T-helper 2 cell treated with Interferon-gamma antibody and Interleukin-4, amounts not matched to agents 5 μg/mL and 100 μg/mL, for 36 hours (primary cell): ENCODE results near the gene RAPH1.
"Not testable (repeated sequence)": the region's sequence is repeated elsewhere in the genome, so short reads cannot be mapped to it uniquely, and the experiment has no call there.

Experiments used
- DNase-seq: peaks from one replicate; pipeline ENCODE4 v3.0.0; 2021; ENCODE audit warnings: low spot score
- H3K27ac Mint-ChIP-seq: one replicate; pipeline ENCODE4 v1.8.0; 2021; ENCODE audit warnings: mild to moderate bottlenecking, mixed read lengths
- H3K27me3 Mint-ChIP-seq: one replicate; pipeline ENCODE4 v1.8.0; 2021; ENCODE audit warnings: low read depth, mixed read lengths
- H3K36me3 Mint-ChIP-seq: one replicate; pipeline ENCODE4 v1.8.0; 2021; ENCODE audit warnings: low read depth, mixed read lengths
- H3K4me1 Mint-ChIP-seq: one replicate; pipeline ENCODE4 v1.8.0; 2021; ENCODE audit warnings: low read depth, mixed read lengths
- H3K4me3 Mint-ChIP-seq: one replicate; pipeline ENCODE4 v1.8.0; 2022; ENCODE audit warnings: mild to moderate bottlenecking, moderate library complexity, mixed read lengths
- H3K9me3 Mint-ChIP-seq: one replicate; pipeline ENCODE4 v1.8.0; 2021; ENCODE audit warnings: mixed read lengths

Gene RAPH1

DNA sequence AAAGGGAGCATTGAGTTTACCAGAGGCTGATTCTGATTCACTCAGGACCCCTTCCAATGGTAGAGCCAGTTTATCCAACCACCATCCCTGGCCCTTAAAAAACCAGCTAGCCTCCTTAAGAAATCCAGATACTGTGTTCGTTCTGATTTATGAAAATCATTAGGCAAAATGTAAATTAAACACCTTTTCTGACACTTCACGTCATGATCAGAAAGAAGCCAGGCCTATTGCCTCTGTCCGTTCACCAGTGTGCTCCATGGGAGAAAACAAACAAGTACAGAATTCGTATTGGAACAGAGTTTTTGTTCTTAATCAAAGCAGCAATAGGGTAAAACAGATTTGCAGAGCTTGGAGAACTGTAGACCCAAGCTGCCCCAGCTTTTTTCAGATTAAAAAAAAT lies 31.1 kb upstream of the RAPH1 start:
- no peak overlapping the region for H3K27ac Mint-ChIP-seq

DNA sequence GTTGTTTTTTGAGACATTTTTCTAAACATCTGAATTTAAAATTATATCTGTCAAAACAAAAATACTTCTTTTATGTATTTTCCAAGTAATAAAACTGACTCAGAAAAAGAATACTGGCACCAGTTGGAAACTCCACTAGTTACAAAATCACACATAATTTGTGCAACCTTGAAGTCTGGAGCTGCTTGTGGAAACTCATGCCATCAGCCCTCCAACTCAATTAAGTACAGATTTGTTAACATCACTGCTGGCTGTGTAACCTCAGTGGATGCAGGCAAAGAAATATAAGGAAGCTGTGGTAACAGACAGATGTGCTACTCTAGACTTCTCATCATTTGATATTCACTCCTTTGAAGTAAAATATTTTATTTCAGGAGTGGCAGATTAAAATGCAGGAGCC lies 30.0 kb upstream of the RAPH1 start:
- H3K4me1 Mint-ChIP-seq = peaks cover 3% of the 10 kb centered on the region
- no peak for DNase-seq
- no peaks in the 10 kb centered on the region for H3K9me3 Mint-ChIP-seq
- no peak overlapping the region for H3K4me3 Mint-ChIP-seq
- peaks cover 36% of the 10 kb centered on the region for H3K27me3 Mint-ChIP-seq
- H3K36me3 Mint-ChIP-seq = no peaks in the 10 kb centered on the region
- no peak overlapping the region for H3K27ac Mint-ChIP-seq

More for the DNA sequence above, 31.1 kb upstream of the RAPH1 start:
- Mint-ChIP-seq H3K36me3 (no peaks in the 10 kb centered on the region), H3K4me1 (peaks cover 3% of the 10 kb centered on the region), H3K9me3 (no peaks in the 10 kb centered on the region), H3K27me3 (peaks cover 39% of the 10 kb centered on the region), H3K4me3 (no peak overlapping the region)
- no peak for DNase-seq

DNA sequence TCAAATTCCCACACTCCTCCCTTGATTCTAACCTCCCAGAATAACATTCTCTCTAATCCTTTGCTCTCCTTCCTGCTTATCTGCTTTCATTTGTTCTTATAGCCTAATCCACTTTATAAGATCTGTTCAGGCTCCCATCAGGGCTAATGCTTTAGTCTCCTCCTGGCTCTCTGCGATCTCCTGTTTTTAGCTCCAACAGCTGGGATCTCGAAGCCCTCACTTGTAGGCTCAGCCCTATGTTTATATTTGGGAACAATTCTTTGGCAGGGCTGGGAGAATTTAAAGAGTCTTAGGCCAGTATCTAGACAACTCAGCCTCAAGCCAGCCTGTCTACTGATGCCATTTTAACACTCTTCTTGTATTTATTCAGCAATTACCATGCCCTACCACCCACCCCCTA lies 27.2 kb upstream of the RAPH1 start:
- no peaks in the 10 kb centered on the region for H3K36me3 Mint-ChIP-seq
- H3K4me1 Mint-ChIP-seq = no peaks in the 10 kb centered on the region
- DNase-seq = no peak
- H3K4me3 Mint-ChIP-seq = no peak overlapping the region
- H3K27ac Mint-ChIP-seq = no peak overlapping the region
- peaks cover 24% of the 10 kb centered on the region for H3K27me3 Mint-ChIP-seq
- H3K9me3 Mint-ChIP-seq = no peaks in the 10 kb centered on the region

DNA sequence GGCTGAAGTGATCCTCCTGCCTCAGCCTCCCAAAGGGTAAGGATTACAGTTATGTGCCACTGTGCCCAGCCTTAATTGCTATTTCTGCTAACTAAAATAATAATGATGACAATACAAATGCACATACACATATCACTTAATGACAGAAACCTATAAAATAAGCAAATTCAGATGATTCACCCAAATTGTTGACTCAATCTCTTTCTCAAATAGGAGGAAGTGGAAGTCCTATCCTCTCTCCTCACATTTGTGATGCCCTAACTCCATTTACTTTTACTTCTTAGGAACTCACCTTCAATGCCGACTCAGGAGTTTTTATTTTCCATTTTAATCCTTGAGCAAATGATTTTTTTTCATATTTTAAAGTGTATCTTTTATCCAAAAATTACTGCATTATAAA lies 24.5 kb upstream of the RAPH1 start:
- H3K36me3 Mint-ChIP-seq = no peaks in the 10 kb centered on the region
- H3K4me1 Mint-ChIP-seq = no peaks in the 10 kb centered on the region
- peaks cover 16% of the 10 kb centered on the region for H3K27me3 Mint-ChIP-seq
- no peak overlapping the region for H3K27ac Mint-ChIP-seq
- no peak for DNase-seq
- H3K9me3 Mint-ChIP-seq = no peaks in the 10 kb centered on the region
- H3K4me3 Mint-ChIP-seq = no peak overlapping the region

DNA sequence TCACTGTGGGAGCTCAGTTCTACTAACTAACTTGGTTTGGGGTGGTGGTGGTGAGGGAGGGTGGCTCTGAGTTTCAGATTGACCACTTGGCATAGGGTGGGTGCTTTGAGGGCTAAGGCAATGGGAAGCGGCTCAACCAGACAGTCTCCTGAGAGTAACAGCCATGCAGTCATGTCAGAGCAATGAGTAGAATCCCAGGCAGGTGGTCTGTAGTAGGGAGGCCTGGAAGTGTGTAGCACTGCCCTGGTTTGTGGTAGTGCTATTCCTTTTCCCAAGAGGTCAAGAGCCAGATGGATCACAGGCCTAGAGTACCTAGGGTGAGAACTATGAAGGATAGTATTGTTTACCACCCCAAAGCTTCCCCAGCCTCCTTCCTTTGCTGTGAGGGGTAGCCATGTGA lies 18.7 kb upstream of the RAPH1 start:
- no peak overlapping the region for H3K4me3 Mint-ChIP-seq

DNA sequence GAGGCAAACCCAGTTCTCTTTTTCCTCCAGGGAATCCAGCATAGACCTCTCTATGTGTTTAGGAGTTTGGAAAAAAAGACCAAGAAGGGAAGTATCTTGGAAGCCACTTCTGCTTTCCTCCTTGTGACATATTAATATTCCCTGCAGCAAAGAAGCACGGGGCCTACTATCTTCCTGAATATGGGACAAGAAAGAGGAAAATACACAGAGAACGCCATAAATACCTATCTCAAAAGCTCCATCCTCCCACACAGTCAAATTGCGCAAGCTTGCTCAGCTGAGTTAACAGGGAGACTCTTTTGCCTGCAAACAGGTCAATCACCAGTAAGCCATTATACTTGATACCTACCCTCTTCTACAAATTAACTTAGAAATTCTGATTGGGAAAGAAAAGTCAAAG lies 16.7 kb upstream of the RAPH1 start:
- DNase-seq = no peak
- H3K27me3 Mint-ChIP-seq = peaks cover 12% of the 10 kb centered on the region
- no peaks in the 10 kb centered on the region for H3K9me3 Mint-ChIP-seq
- no peaks in the 10 kb centered on the region for H3K36me3 Mint-ChIP-seq
- H3K27ac Mint-ChIP-seq = no peak overlapping the region
- H3K4me3 Mint-ChIP-seq = no peak overlapping the region
- H3K4me1 Mint-ChIP-seq = peaks cover 9% of the 10 kb centered on the region

More for the DNA sequence above, 18.7 kb upstream of the RAPH1 start:
- H3K9me3 Mint-ChIP-seq = no peaks in the 10 kb centered on the region
- DNase-seq = no peak
- no peak overlapping the region for H3K27ac Mint-ChIP-seq
- H3K4me1 Mint-ChIP-seq = peaks cover under 1% of the 10 kb centered on the region
- peaks cover 12% of the 10 kb centered on the region for H3K27me3 Mint-ChIP-seq
- H3K36me3 Mint-ChIP-seq = no peaks in the 10 kb centered on the region

DNA sequence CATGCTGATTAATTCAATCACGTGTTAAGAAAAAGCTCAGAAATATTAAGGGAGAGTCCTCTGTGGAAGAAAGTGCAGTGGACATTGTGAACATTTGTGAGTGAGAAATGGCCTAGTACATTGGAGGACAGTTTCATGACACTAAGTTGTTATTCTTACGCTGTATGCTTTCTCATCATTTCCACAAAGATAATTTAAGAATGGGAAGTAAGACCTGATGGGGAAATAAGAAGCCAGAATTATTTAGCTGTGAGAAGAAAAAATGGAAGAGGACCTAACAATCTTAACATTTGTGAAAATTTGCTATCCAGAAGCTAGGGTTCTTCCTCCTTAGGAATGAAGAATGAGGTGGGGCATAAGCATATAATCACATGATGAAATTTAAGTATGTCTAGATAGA lies 15.2 kb upstream of the RAPH1 start:
- H3K4me1 Mint-ChIP-seq = peaks cover 9% of the 10 kb centered on the region
- no peaks in the 10 kb centered on the region for H3K36me3 Mint-ChIP-seq
- no peak overlapping the region for H3K4me3 Mint-ChIP-seq
- no peak overlapping the region for H3K27ac Mint-ChIP-seq
- peaks cover 12% of the 10 kb centered on the region for H3K27me3 Mint-ChIP-seq
- no peaks in the 10 kb centered on the region for H3K9me3 Mint-ChIP-seq
- no peak for DNase-seq

DNA sequence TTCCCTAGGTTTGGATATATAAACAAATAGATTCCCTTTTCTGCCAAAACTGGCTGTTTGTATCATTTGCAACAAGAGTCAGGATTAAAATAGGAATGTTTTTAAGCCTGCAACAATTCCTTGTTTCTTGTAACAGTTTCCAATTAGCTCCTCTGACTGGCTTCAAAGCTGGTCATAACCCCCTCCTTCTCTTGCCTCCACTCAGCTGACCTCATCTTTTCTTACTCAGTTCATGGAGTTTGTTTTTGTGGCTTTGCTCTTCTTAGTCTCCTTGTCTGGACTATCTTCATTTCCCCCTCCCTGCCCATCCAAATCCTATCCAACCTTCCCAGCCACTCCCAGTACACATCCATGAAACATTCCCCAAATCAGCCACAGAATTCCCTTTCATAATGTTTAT lies 14.3 kb upstream of the RAPH1 start:
- Mint-ChIP-seq H3K9me3 (no peaks in the 10 kb centered on the region), H3K4me1 (peaks cover 9% of the 10 kb centered on the region), H3K27ac (no peak overlapping the region), H3K27me3 (peaks cover 17% of the 10 kb centered on the region), H3K4me3 (no peak overlapping the region), H3K36me3 (no peaks in the 10 kb centered on the region)
- no peak for DNase-seq

DNA sequence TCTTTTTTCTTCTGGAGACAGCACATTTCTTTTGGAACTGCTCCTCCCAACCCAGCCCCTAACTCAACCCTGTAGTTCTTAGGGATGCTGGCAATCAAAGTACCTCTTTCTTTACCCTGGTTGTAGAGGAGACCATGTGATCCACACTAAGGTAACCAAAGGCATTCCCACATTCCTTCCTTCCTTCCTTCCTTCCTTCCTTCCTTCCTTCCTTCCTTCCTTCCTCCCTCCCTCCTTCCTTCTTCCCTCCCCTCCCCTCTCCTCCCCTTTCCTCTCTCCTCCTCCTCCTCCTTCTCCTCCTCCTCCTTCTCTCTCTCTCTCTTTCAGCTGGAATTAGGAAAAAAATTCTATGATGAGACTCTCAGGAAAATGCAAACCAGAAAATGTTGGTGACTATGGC lies 13.8 kb upstream of the RAPH1 start:
- no peak overlapping the region for H3K27ac Mint-ChIP-seq
- DNase-seq = no peak
- peaks cover 19% of the 10 kb centered on the region for H3K27me3 Mint-ChIP-seq
- H3K4me1 Mint-ChIP-seq = peaks cover 9% of the 10 kb centered on the region
- H3K4me3 Mint-ChIP-seq = no peak overlapping the region
- H3K9me3 Mint-ChIP-seq = no peaks in the 10 kb centered on the region
- no peaks in the 10 kb centered on the region for H3K36me3 Mint-ChIP-seq

DNA sequence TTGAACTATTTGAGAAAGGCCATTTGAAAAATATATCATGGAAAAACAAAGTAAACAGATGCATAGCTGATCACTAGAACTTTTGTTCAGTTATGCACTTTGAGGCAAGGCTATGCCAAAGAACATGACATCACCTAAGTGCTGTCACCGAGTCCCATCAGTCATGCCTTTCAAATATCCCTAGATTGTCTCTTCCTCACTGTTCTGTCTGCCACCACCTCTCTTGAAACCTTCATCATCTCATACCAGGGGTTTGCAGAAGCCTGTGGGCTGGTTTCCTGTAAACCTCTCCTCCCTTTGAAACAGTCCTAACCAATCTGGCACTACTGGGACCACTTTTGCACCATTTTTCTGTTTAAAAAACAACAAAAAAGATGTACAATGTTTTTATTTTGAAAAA lies 12.3 kb upstream of the RAPH1 start:
- Mint-ChIP-seq H3K27me3 (peaks cover 19% of the 10 kb centered on the region), H3K4me1 (peaks cover 9% of the 10 kb centered on the region), H3K4me3 (no peak overlapping the region), H3K9me3 (no peaks in the 10 kb centered on the region), H3K36me3 (no peaks in the 10 kb centered on the region), H3K27ac (no peak overlapping the region)
- DNase-seq = no peak

DNA sequence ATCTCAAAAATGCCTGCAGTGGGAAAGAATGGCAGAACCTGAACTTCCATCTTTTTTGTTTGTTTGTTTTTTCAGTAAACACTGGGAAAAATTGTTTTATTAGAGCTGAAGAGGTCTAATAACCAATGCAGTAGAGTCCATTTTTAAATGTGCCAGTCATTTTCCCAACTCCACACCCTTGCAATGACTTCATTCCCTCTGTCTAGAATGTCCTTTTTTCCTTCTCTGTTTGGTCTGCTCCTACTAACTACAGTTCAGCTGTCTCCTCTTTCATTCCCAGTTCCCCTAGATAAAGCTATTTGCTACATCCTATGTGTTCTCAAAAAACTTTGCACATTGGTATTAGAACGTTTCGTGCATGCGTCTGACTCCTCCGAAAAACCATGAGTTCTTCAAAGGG lies 9.3 kb upstream of the RAPH1 start:
- Mint-ChIP-seq H3K4me1 (peaks cover 9% of the 10 kb centered on the region), H3K36me3 (no peaks in the 10 kb centered on the region), H3K4me3 (no peak overlapping the region), H3K27me3 (peaks cover 22% of the 10 kb centered on the region), H3K27ac (no peak overlapping the region), H3K9me3 (no peaks in the 10 kb centered on the region)
- DNase-seq = no peak

DNA sequence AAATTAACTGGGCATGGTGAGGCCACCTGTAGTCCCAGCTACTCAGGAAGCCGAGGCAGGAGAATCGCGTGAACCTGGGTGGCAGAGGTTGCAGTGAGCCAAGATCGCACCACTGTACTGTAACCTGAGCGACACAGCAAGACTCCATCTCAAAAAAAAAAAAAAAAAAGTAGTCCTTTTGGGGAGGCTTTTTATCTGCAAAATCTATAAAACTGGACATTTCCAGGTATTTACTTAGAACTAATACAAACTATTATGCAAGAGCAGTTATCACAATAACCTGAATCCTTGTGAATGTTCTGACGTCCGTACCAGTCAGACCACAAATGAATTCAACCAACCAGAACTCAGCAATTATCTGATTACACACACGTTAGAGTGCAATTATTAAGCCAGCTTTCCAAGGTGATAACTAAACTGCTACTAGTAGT lies 8.8 kb upstream of the RAPH1 start:
- Mint-ChIP-seq H3K9me3 (peaks cover 3% of the 10 kb centered on the region), H3K4me1 (peaks cover 9% of the 10 kb centered on the region), H3K4me3 (no peak overlapping the region), H3K27me3 (peaks cover 24% of the 10 kb centered on the region), H3K36me3 (no peaks in the 10 kb centered on the region), H3K27ac (no peak overlapping the region)
- no peak for DNase-seq

DNA sequence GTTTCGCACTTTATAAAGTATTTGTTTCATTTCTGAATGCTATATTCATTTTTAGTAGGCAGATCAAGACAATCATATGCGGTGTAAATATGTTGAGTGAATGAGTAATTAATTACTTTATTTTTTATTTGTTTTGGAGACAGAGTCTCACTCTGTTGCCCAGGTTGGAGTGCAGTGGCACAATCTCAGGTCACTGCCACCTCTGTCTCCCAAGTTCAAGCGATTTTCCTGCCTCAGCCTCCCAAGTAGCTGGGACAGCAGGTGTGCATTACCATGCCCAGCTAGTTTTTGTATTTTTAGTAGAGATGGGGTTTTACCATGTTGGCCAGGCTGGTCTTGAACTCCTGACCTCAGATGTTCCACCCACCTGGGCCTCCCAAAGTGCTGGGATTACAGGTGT lies 5.5 kb upstream of the RAPH1 start:
- DNase-seq, H3K4me1 Mint-ChIP-seq, H3K4me3 Mint-ChIP-seq, H3K27ac Mint-ChIP-seq, H3K36me3 Mint-ChIP-seq: not testable (repeated sequence)
- peaks cover 46% of the 10 kb centered on the region for H3K27me3 Mint-ChIP-seq
- peaks cover 24% of the 10 kb centered on the region for H3K9me3 Mint-ChIP-seq

DNA sequence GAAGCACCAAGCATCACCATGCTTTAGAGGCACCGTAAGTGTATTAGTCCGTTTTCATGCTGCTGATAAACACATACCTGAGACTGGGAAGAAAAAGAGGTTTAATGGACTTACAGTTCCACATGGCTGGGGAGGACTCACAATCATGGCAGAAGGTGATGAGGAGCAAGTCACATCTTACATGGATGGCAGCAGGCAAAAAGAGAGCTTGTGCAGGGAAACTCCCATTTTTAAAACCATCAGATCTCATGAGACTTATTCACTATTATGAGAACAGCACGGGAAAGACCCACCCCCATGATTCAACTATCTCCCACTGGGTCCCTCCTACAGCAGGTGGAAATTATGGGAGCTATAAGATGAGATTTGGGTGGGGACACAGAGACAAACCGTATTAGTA lies 3.1 kb upstream of the RAPH1 start:
- not testable (repeated sequence) for H3K27ac Mint-ChIP-seq, H3K4me3 Mint-ChIP-seq, H3K36me3 Mint-ChIP-seq, DNase-seq
- peaks cover 50% of the 10 kb centered on the region for H3K27me3 Mint-ChIP-seq
- peaks cover 24% of the 10 kb centered on the region for H3K9me3 Mint-ChIP-seq
- H3K4me1 Mint-ChIP-seq = peaks cover 17% of the 10 kb centered on the region

DNA sequence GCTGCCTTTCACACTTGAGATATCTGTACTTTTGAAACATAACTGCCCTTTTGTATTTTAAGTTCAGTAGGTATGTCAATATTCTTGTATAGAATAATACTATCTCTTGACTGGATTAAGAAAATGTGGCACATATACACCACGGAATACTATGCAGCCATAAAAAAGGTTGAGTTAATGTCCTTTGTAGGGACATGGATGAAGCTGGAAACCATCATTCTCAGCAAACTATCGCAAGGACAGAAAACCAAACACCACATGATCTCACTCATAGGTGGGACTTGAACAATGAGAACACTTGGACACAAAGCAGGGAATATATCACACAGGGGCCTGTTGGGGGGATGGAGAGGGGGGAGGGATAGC lies 1.5 kb upstream of the RAPH1 start:
- peaks cover 17% of the 10 kb centered on the region for H3K4me1 Mint-ChIP-seq
- H3K27me3 Mint-ChIP-seq = peaks cover 59% of the 10 kb centered on the region
- peak overlapping the region; percentile 51 for H3K4me3 Mint-ChIP-seq
- DNase-seq, H3K27ac Mint-ChIP-seq, H3K36me3 Mint-ChIP-seq: not testable (repeated sequence)
- H3K9me3 Mint-ChIP-seq = peaks cover 24% of the 10 kb centered on the region
